ENCODE measurements around the gene RAB37.

Gene RAB37

DNA sequence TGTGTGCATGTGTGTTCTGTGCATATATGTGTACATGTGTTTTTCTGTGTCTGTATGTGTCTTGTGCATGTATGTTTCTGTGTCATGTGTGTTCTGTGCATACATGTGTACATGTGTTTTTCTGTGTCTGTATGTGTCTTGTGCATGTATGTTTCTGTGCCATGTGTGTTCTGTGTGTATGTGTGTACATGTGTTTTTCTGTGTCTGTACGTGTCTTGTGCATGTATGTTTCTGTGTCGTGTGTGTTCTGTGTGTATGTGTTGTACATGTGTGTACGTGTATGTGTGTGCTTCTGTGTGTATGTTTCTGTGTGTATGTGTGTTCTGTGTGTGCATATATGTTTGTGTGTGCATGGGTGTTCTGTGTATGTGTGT, 8.4 kb upstream of the RAB37 start:
- no peak for DNase-seq

DNA sequence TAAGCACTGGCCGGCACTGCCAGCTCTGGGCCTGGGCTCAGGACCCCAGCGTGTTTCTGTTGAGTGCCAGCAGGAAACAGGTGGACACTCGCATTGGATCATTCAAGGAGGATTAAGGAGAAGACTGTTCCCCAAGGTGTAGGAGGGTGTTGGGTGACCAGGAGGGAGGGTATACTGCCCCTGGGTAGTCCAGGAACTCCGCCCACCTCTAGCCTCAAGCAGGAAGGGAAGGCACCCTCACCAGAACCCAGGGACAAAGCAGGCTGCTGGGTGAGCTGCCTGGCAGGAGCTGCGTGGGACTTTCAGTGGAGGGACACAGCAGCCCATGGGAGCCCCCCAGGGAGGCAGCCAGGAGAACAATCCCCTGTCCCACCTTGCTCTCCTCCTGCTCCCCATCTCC, 7.7 kb upstream of the RAB37 start:
- no peak for DNase-seq

DNA sequence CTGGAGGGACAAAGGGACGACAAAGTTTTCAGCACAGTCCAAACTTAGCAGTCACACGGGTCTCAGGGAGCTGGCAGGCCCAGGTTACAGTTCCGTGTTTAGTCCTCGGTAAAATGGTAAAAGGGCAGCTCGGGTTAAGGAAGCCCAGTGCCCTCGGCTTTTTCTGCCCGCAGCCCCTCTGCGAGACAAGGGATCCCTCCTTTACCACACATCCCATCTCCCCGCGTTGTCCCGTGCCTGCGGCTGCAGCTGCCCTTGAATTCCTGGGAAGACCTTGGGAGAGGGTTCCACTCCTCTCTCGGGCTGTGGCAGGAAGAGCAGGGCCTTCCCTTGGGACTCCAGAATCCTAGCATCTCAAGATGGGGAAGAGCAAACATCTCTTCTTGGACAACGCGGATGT, 7.2 kb upstream of the RAB37 start:
- no peak for DNase-seq

DNA sequence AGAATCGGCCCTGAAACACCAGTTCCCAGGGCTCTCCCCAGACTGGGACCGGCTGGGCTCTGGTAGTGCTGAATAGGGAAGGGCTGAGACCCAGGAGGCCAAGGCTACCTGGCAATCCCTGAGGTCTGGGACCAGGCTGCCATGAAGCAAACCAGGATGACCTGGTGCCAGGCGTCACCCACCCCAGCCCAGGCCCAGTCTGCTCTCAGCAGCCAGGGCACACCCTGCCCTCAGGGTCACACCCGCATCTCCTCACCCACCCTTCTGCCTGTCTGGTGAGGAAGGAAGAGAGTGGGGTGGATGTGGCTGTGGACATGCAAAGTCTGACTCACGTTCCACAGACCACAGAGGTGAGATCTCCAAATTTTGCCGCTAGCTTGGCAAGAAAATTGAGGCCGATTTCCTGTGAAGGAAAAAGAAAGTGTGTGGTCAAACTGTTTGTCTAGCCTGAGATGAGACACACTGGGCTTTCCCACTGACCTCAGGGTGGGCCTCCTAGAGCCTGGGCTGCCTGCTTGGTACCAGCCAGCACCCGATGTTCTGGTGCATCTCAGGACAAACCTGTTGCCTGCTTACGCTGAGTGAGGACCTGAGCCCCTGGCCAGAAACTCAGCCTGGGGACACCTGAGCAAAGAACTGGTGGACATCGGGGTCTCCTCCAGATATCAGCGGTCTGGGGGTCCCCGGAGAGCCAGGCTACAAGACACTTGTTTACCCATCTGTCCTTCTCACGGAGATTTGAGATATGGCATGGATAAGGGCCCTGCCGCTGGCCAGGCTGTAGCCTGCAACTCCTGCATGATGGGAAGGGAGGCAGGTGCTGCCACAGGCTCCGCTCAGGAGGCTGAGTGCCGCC, 6.3 kb upstream of the RAB37 start:
- DNase-seq, result peak in 2 of 4 experiments; percentile 20 to 24

DNA sequence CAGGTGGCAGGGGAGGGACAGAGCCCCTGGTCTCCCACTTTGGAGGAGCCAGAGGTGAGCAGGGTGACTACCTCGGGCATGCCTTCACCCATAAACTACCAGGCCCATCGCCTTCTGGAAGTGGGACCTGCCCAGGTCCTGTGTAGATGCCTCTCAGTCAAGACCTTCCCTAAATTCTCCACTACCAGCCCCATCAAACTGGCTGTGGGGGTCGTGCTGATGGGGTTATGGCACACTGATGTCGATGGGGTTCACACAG, 5.8 kb upstream of the RAB37 start:
- DNase-seq, result no peak

DNA sequence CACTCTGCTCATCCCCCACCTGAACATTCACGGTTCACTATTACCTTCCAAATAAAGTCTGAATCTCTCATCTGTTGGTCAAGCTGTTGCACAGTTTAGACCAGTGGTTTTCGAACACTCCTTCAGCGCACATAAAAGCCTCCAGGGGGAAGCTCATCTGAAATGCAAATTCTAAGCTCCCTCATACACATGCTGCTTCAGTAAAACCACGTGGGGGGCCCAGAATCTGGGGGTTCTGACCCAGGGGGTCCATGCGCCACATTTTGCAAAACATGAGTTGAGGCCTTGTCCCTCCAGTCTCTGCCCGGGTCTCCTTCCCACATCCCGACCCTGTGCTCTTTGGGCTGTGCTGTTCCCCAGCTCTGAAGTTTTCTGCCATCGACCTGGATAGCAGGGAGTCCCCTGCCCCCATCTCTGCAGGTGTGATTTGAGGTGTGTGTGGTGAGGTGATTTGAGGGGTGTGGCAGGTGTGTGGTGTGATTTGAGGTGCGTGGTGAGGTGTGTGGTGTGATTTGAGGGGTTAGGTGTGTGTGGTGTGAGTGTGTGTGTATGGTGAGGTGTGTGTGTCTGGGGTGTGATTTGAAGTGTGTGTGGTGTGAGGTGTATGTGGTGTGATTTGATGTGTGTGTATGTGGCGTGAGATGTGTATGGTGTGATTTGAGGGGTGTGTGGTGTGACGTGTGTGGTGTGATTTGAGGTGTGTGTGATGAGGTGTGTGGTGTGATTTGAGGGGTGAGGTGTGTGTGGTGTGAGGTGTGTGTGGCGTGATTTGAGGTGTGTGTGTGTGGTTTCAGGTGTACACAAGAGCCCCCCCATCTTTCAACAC, 4.8 kb upstream of the RAB37 start:
- DNase-seq, result no peak

DNA sequence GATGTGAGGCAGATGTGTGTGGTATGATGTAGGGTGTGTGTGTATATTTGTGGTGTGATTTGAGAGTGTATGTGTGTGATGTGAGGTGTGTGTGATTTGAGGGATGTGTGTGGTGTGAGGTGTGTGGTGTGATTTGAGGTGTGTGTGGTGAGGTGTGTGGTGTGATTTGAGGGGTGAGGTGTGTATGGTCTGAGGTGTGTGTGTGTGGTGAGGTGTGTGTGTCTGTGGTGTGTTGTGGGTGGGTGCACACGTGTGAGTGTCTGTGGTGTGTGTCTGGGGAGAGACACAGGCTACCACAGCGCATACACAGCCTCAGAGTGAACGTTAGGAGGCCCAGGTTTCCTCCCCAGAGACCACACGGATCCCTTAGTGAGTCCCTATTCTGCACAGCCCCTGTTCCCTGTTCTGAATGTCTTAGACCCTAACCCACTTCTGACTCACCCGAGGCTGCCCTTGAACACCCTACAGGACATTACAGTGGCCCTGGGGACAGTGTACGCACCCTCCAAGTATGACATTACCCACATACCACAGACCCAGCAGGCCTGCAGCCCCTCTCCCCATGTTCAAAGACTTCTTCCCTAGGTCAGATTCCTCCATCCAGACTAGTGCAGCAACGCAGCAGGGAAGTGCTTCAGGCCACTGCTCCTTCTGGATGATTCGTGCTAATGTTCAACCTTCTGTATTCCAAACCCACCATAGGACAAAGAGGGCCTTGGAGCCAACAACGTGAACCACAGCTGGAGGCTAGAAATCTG, 3.5 kb upstream of the RAB37 start:
- DNase-seq, result no peak

DNA sequence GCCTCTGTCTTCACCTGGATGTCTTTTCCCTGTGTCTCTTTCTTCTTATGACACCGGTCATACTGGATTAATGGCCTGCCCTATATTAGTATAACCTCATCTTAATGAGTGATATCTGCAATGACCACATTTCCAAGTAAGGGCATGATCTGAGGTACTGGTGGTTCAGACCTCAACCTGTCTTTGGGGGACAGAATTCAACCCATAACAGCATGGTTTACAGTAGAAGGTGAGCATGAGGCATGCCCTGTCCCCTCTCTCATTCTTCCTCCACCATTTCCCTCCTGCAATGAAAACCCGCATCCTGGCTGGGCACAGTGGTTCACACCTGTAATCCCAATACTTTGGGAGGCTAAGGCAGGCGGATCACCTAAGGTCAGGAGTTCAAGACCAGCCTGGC, 2.8 kb upstream of the RAB37 start:
- DNase-seq, result no peak

DNA sequence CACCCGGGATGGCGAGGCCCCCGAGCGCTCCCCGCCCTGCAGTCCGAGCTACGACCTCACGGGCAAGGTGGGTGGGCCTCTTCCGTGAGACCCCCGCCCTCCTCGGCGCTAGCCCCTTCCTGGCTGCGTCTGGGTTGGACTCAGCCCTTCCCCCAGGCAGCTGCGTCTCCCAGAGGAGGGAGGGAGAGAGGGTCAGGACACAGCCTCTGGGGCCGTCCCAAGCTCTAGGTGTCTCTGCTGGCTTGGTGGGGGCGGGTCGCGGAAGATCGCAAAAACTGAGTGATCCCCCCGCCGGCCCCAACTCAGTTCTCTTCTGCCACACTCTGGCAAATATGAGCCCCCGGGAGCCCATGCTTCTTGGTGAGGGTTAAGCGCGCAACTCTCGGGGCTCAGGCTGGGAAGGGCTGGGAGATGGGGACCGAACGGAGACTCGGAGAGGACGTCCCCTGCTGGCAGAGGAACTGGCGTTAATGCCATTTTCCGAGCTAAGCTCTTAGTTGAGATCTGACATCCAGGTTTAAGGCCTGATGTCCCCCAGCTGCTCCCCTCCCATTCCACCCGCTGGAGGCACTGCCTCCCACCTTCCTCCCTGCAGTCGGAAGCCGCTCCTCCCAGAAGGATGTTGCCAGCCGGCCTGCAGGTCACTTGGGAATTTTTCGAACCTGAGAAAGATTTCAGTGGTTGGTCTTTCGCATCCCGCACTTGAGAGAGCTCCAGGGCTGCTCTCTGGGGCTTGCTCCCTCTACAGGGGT, 419 bp downstream of the RAB37 start:
- peak; percentile 66 to 85 (median 74) for DNase-seq

DNA sequence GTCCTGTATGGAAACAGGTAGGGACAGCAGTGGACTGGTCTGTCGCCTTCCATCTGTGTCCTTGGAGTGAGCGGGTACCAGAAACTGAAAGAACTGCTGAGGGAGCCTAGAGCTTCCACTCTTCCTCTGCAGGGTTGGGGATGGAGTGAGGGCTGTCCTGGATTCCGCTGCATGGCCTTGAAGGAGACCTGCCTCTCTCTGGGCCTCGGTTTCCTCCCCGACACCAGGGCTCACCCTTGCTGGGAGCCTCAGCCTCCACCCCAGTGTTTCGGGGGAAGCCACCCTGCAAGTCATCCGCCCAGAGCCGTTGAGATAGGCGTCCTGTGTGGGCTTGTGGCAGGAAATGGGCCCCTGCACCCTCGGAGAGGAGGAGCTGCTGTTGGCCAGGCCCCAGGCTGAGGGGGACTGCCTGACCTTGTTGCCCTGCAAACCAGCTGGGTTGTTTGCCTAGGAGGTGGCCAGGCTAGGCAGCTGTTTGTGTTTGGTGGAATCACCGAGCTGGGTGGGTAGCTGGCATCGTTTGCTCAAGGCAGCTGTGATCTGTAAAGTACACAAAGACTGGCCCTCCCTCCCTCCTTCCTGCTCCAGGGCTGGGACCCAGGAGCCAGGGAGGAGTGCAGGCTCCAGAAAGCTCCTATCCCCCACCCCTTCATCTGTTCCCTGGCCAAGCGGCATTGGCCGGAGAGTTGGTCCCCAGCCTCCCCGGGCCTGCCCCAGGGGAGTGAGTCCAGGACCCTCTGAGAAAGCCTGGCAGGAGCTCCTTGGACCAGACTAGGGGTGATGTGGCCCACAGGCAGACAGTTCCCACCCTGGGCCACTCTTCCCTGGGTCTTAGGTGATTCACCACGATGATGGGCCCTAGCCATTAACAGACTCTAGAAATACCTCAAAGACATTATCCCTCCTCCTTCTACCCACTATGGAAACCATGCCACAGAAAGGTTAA, 1.3 kb downstream of the RAB37 start:
- DNase-seq, result peak in 3 of 4 experiments; percentile 22 to 49 (median 39)

DNA sequence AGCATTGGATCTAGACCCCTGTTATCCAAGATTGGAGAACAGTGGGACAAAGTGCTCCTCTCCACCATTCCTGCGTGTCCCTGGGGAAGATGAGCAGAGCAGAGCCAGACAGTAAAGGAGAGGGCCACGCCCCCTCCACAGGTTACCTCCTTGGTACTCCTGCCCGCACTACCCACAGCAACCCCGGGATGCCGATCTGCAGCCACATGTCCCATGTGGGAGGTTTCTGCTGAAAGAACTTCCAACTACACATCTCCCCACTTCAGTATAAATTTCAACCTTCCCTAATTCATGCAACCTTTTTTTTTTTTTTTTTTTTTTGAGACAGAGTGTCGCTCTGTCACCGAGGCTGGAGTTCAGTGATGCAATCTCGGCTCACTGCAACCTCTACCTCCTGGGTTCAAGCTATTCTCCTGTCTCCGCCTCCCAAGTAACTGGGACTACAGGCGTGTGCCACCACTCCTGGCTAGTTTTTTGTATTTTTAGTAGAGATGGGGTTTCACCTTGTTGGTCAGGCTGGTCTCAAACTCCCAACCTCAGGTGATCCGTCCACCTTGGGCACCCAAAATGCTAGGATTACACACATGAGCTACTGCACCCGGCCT, 2.3 kb downstream of the RAB37 start:
- DNase-seq, result no peak

DNA sequence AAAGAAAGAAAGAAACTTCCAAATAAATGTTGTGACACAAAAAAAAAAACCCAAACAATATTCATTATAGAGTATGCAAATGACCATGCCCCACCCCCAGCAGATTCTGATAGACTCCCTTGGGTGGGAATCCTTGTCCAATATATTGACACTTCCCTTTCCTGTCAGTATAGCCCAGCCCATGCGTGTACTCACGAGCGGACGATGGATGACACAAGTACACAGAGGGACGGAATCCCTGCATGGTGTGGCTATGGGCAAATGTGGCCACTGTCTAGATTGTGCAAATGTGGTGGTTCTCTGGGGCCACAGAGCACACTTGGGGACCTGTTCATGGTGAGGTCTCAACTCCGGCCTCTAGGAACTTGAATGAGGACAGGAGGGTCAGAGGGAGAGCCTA, 3.1 kb downstream of the RAB37 start:
- peak in 3 of 4 experiments; percentile 32 to 52 (median 33) for DNase-seq

DNA sequence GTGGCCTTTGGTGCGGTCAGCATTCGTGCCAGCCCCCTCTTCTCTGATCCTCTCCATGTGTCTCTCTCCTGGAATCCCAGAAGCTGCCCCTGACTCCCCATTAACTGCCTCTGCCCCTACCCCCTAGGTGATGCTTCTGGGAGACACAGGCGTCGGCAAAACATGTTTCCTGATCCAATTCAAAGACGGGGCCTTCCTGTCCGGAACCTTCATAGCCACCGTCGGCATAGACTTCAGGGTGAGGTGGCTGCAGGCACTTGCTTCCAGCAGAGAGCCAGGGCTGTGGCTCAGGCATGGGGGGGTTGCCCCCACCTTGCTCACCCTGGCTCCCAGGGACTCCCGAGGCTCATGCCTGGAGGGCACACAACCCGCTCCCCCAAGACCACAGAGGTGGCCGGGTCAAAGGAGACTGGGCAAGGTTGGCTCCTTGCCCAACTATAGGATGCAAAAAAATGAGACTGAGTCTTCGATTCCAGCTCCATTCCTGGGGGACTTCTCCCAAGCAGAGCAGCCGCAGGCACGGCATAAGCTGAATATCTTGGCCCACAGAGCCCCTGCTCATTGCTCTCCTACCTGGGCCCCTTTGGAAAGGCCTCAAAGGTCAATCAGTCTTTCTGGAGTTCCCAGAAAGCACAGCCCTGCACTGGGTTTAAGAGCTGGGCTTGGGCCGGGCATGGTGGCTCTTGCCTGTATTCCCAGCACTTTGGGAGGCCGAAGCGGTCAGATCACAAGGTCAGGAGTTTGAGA, 3.8 kb downstream of the RAB37 start:
- no peak for DNase-seq

DNA sequence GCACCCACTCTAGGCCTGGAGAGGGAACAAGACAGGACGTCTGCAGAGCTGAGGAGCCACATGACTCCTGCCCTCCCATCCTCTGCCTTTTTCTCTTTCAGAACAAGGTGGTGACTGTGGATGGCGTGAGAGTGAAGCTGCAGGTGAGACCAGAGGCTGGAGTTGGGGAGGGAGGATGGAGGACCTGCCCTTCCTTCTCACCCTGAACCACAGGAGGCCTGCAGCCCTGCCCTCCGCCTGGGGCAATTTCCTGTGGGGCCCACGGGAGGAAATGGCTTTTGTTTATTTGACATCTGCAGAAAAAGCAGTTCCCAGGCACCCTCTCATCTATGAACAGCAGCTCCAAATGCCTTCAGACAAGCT, 5.1 kb downstream of the RAB37 start:
- DNase-seq, result peak in 3 of 4 experiments; percentile 53 to 67 (median 64)

DNA sequence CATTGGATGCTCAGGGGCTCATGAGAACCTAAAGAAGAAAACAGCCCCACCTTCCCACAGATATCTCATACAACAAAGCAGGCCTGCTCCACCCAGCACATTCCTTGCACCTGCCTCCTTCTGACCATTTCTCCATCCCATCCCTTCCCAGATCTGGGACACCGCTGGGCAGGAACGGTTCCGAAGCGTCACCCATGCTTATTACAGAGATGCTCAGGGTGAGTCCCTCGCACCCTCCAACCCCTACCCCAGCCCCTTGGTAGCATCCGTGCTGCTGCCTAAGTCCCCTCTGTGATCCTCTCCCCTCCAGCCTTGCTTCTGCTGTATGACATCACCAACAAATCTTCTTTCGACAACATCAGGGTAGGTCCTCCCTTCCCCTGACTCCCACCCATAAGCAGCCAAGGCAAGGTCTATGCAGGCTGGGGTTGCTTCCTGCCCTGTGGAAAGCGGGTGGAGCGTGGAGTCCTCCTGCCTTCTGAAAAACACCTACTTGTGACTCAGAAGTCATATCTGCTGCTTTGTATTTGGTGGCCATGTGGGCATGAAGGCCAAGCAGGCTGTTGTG, 6.0 kb downstream of the RAB37 start:
- DNase-seq, result no peak

DNA sequence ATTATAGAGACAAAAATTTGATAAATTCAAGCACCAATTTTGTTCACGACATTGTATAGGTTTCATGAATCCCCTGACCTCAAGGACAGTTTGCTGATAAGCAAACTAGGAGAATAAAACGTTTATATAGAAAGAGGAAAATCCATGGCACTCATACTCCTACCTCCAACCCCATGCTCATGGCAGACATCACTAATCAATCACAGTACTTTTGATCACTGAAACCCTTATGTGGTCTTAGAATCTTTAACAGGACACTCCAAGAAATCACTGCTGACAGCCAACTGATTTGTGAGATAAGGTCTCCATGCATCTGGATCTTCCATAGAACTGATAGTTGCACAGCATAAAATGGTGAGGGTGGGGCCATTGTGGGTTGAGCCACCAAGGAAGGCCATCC, 6.7 kb downstream of the RAB37 start:
- DNase-seq, result no peak

DNA sequence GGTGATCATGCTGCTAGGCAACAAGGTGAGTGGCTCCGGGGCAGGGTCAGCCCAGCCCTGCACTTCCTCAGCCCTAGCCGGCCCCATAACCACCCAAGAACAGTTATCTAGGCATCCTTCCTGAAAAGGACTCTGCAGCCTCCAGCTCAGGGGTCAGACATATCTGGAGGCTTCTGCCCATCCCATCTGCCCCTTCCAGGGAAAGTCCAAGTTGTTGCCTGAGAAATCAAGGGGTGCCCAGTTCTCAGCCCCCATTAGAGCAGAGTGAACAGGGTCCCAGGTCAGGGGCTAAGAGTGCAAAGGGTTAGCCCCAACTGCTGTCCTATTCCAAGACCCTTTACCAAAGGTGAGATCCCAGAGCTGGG, 7.3 kb downstream of the RAB37 start:
- DNase-seq, result no peak

DNA sequence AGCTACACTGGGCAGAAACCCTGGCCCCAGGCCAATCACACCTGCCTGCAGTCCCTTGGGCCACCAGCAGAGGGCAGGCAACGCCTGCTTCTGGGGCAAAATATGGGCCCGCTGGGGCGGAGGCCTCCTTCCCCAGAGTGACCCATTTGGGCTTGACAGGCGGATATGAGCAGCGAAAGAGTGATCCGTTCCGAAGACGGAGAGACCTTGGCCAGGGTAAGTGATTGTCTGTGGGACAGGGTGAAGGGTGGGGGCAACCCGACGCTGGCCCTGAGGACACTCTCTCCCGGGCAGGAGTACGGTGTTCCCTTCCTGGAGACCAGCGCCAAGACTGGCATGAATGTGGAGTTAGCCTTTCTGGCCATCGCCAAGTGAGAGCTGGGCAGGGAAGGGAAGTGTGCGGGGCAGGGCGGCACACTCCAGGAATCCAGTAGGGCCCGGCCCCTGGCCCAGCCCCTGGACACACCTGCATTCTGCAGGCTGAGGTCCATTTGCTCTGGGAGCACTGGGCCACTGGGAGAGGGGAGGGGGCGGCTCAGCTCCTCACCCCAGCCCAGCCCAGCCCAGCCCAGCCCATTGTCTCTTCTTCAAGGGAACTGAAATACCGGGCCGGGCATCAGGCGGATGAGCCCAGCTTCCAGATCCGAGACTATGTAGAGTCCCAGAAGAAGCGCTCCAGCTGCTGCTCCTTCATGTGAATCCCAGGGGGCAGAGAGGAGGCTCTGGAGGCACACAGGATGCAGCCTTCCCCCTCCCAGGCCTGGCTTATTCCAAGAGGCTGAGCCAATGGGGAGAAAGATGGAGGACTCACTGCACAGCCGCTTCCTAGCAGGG, 7.9 kb downstream of the RAB37 start:
- peak; percentile 82 to 94 (median 87) for DNase-seq

DNA sequence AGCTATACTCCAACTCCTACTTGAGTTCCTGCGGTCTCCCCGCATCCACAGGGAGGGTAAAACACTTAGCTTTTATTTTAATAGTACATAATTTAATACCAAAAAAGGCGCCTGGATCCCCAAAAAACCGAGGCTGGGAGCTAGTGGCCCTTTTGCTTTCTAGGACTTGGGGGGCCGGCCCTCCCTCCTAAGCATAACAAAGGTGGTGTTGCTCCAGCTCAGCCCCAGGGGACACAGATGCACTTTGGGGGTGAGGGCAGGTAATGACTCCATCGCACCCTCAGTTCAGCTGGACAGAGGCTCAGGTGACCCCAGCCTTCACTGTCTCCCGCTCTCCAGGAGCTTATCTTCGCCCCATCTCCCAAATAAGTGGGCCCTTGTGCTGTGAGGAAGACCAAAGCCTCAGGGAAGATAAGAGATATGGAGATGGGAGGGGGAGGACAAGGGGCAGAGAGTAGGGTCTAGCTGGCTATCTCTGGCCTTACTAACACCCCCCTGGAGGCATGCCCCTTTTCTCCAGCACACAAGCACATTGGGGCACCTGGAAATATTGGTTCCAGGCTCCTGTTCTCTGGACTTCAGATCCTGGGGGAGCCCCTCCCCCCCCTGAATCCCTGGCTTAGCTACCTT, 8.6 kb downstream of the RAB37 start:
- no peak for DNase-seq
